K562 (cell line): Measurements from ENCODE around the gene CA7. TPM values are rescaled to one million over a fixed set of nuclear protein-coding genes. Genes with fewer than 3 reads are reported as not detected.

Experiments
- ATAC-seq: fragments of 200-7000 bp; cut with Tn5 transposase; 3 replicates; pipeline ENCODE4 v1.9.1; 2020; ENCODE audit warnings: moderate library complexity
- BruUV-seq: library from RNA; stranded (reverse); fragments of 400-500 nt; replicated peaks from 2 replicates; lab custom pipeline; 2021; lab: Mats Ljungman, UMichigan
- CTCF ChIA-PET: fragments of 300-600 bp; formaldehyde crosslinking; extraction: SDS; loops from one replicate; lab custom pipeline; 2021; ENCODE audit warnings: low intra/inter-chr PET ratio; lab: Yijun Ruan, JAX
- POLR2A ChIA-PET: fragments of 300-600, 350-650 bp; sonication (Branson Sonifier 250); formaldehyde crosslinking; extraction: SDS; loops from one replicate; lab custom pipeline; 2021; ENCODE audit warnings: antibody characterized with exemption, inconsistent platforms; lab: Yijun Ruan, JAX
- DNase-seq, 4 experiments: peaks; one replicate each; pipeline versions ENCODE4 v3.0.0 to v3.0.0-alpha.2; 2011 to 2018; ENCODE audit warnings: low spot score in 3 of 4, mixed read lengths in 3 of 4; ENCODE audit errors: extremely low read depth in 1 of 4
- FAIRE-seq: peaks from 2 replicates; lab custom pipeline; 2011; peaks lifted over from hg19 to GRCh38; lab: Jason Lieb, UNC
- H2AFZ ChIP-seq: 2 replicates; pipeline ENCODE4 v1.6.0; 2011; ENCODE audit warnings: low read depth, low read length, control low read depth, inconsistent platforms
- H3K27ac ChIP-seq: fragments of 200-600 bp; 3 replicates; pipeline ENCODE4 v1.8.0; 2011; ENCODE audit warnings: low read depth, mild to moderate bottlenecking, control low read depth, inconsistent platforms, low read length, moderate library complexity, mixed read lengths; ENCODE audit errors: extremely low read depth
- H3K27me3 ChIP-seq, 2 experiments: fragments of 300-600 bp in 1 of 2; 2 replicates in 1 of 2; 3 replicates in 1 of 2; pipeline versions ENCODE4 v1.6.0 to v1.8.0; 2011; ENCODE audit warnings: inconsistent platforms in 2 of 2, low read length in 2 of 2, mild to moderate bottlenecking in 1 of 2, mixed read lengths in 1 of 2, moderate library complexity in 1 of 2; ENCODE audit not compliant: control insufficient read depth in 2 of 2, insufficient read depth in 2 of 2
- H3K36me3 ChIP-seq: fragments of 300-600 bp; 3 replicates; pipeline ENCODE4 v1.8.0; 2011; ENCODE audit warnings: mild to moderate bottlenecking, low read length, inconsistent platforms; ENCODE audit not compliant: control insufficient read depth, insufficient read depth
- H3K4me1 ChIP-seq, 2 experiments: fragments of 200-600 bp in 1 of 2; replicated peaks in 1 of 2; 2 replicates in 1 of 2; 3 replicates in 1 of 2; pipeline versions ENCODE4 v1.5.1 to v1.8.0; 2011; ENCODE audit warnings: inconsistent platforms in 2 of 2, low read length in 2 of 2, mild to moderate bottlenecking in 1 of 2, mixed read lengths in 1 of 2, moderate library complexity in 1 of 2; ENCODE audit not compliant: control insufficient read depth in 2 of 2, insufficient read depth in 2 of 2
- H3K4me2 ChIP-seq: 2 replicates; pipeline ENCODE4 v1.6.1; 2011; ENCODE audit warnings: low read length, control low read depth, inconsistent platforms, mixed read lengths; ENCODE audit not compliant: insufficient read depth
- H3K4me3 ChIP-seq: fragments of 200-600 bp; sonication (generic), shearing (Covaris generic); 2 replicates; pipeline ENCODE4 v1.5.1; 2016; ENCODE audit warnings: control low read depth, inconsistent platforms
- H3K79me2 ChIP-seq: fragments of 200-600 bp; 3 replicates; pipeline ENCODE4 v1.8.0; 2011; ENCODE audit warnings: low read length, inconsistent platforms; ENCODE audit not compliant: control insufficient read depth, insufficient read depth
- H3K9ac ChIP-seq, 2 experiments: 2 replicates each; pipeline versions ENCODE4 v1.6.0 to v1.6.1; 2011; ENCODE audit warnings: low read depth in 2 of 2, low read length in 2 of 2, control low read depth in 1 of 2, inconsistent platforms in 1 of 2, mild to moderate bottlenecking in 1 of 2, mixed read lengths in 1 of 2; ENCODE audit not compliant: insufficient read depth in 1 of 2
- H3K9me1 ChIP-seq: one replicate; pipeline ENCODE4 v1.6.0; 2011; ENCODE audit warnings: inconsistent platforms, mild to moderate bottlenecking, low read length, moderate library complexity; ENCODE audit not compliant: control insufficient read depth, insufficient read depth
- H3K9me3 ChIP-seq: replicated peaks from 2 replicates; pipeline ENCODE4 v1.5.1; 2011; ENCODE audit warnings: low read depth, low read length, inconsistent platforms; ENCODE audit not compliant: control insufficient read depth, insufficient read depth
- H4K20me1 ChIP-seq: replicated peaks from 2 replicates; pipeline ENCODE4 v1.6.1; 2011; ENCODE audit warnings: low read length, inconsistent platforms, mixed read lengths; ENCODE audit not compliant: control insufficient read depth, insufficient read depth
- BCOR ChIP-seq: fragments of 450-650 bp; IDR thresholded peaks from 2 replicates; pipeline ENCODE4 v1.6.1; 2016
- RBM25 ChIP-seq: fragments of 200-400 bp; formaldehyde crosslinking; IDR thresholded peaks from 2 replicates; pipeline ENCODE4 v1.6.1; 2018; ENCODE audit warnings: low read length, low read depth, moderate library complexity; ENCODE audit not compliant: severe bottlenecking
- SLC30A9 ChIP-seq: fragments of 250-450 bp; sonication (Bioruptor Pico); IDR thresholded peaks from 2 replicates; pipeline ENCODE4 v1.8.0; 2022; ENCODE audit warnings: mild to moderate bottlenecking, moderate library complexity
- ZNF174 ChIP-seq: fragments of 250-450 bp; sonication (Bioruptor Pico); IDR thresholded peaks from 2 replicates; pipeline ENCODE4 v1.4.0; 2020; ENCODE audit warnings: mild to moderate bottlenecking
- WGBS: fragments of 100-300 bp; shearing (Covaris generic); methylation state at CpG from one replicate; pipeline ENCODE4 v1.1.6; 2016; ENCODE audit warnings: low coverage, mixed read lengths; ENCODE audit not compliant: insufficient coverage; ENCODE audit errors: missing lambda C conversion rate; 5-methylcytosine and 5-hydroxymethylcytosine counted together
- in situ Hi-C: fragments of 300-500 bp; cut with MboI; formaldehyde crosslinking; loops from 4 replicates; pipeline ENCODE4 v1.15.0; 2018; ENCODE audit warnings: inconsistent platforms, mixed read lengths
- intact Hi-C: fragments of 100-400 bp; cut with micrococcal nuclease; formaldehyde crosslinking; loops from 2 replicates; pipeline ENCODE4 v1.14.2; 2022
- polyA plus RNA-seq, 8 experiments: library from polyadenylated mRNA; depleted of rRNA in 4 of 8; stranded (reverse) in 5 of 8; unstranded in 3 of 8; fragments of >200 nt; fragmentation: Nextera tagmentation in 2 of 8; fragmentation: Illumina TruSeq in 1 of 8; extraction: Ambion mirVana in 2 of 8; extraction: Trizol in 1 of 8; gene quantifications; 2 replicates each; pipeline versions ENCODE4 v1.2.1 to v1.2.3, GENCODE V29; 2011 to 2014; ENCODE audit warnings: inconsistent platforms in 1 of 8, missing spikeins in 1 of 8
- total RNA-seq, 7 experiments: library from RNA; depleted of rRNA in 6 of 7; stranded (reverse); fragments of >200 nt in 6 of 7; fragmentation: Illumina TruSeq in 2 of 7; extraction: Trizol in 2 of 7; gene quantifications; 2 replicates each; pipeline versions ENCODE4 v1.2.1 to v1.2.3, GENCODE V29; 2011 to 2021; ENCODE audit warnings: low replicate concordance in 1 of 7

The CA7 gene
- total and polyA plus RNA-seq, 9 of the 15 experiments (the other 6 are each of a cell fraction or from before 2014, with no cell fraction given) = 0.03 to 0.07 (median 0.05) TPM; not detected in 5

GRCh38 chr16:66846831-66847230 lies 2.6 kb downstream of the CA7 start (continued):
- TF ChIP-seq ZNF174 (CRISPR knock-in tag) = no peak

GRCh38 chr16:66847533-66848067 lies 3.4 kb downstream of the CA7 start:
- Histone ChIP-seq H3K27ac (no peak overlapping the region), H3K4me3 (no peak overlapping the region), H3K36me3 (no peaks in the 10 kb centered on the region), H3K27me3 (peaks cover 18 to 20% of the 10 kb centered on the region in 2 experiments; a peak in 4 of 5 replicates), H3K79me2 (no peaks in the 10 kb centered on the region), H4K20me1 (0 out of 2 replicates have a peak, but pooled peaks cover 4% of the 10 kb centered on the region), H3K9ac (no peak overlapping the region), H2AFZ (peak overlapping the region; percentile 1; the same call in 1 of the 2 replicates), H3K4me1 (peaks cover 12 to 21% of the 10 kb centered on the region in 2 experiments; a peak in 3 of 5 replicates), H3K9me1 (no peaks in the 10 kb centered on the region), H3K9me3 (no peaks in the 10 kb centered on the region), H3K4me2 (no peak overlapping the region)
- ATAC-seq (no peak), DNase-seq (peak in 1 of 4 experiments; percentile 1), FAIRE-seq (peak; percentile 69)
- 20% methylated on average over 6 of the region's 6 CpGs for WGBS
- CTCF ChIA-PET = no interaction called here
- intact Hi-C loops = no loop called here
- BruUV-seq = no TSS peak
- in situ Hi-C loops = no loop called here
- POLR2A ChIA-PET = interaction anchor here (0.7 to 1.0 kb wide), 3 partner anchors 16 to 223 kb away, joined by 3 read pairs; partner anchors contain the start of gene NAE1
- TF ChIP-seq RBM25 = peak; percentile 54
- 0 out of 2 replicates have a peak, but pooled peaks have one; percentile 26 for TF ChIP-seq BCOR
- TF ChIP-seq SLC30A9 = no peak
